OCI-LY7 (cell line): Measurements from ENCODE around the gene GZMM. TPM values are rescaled to one million over a fixed set of nuclear protein-coding genes. Genes with fewer than 3 reads are reported as not detected.

Source experiments
- BruUV-seq: library from RNA; stranded (reverse); fragments of 400-500 nt; replicated peaks from 2 replicates; lab custom pipeline; 2021; lab: Mats Ljungman, UMichigan
- CTCF ChIA-PET: fragments of 300-600 bp; sonication (Branson Sonifier 250); formaldehyde crosslinking; loops from one replicate; lab custom pipeline; 2022; ENCODE audit warnings: antibody characterized with exemption; ENCODE audit not compliant: unreplicated experiment; lab: Charles Lee
- POLR2A ChIA-PET: fragments of 300-600 bp; sonication (Branson Sonifier 250); formaldehyde crosslinking; loops from one replicate; lab custom pipeline; 2022; ENCODE audit warnings: antibody characterized with exemption; lab: Charles Lee
- DNase-seq: peaks from one replicate; pipeline ENCODE4 v3.0.0-alpha.2; 2015; ENCODE audit warnings: low spot score
- H2AFZ ChIP-seq: fragments of 200-600 bp; sonication (generic), shearing (Covaris generic); 2 replicates; pipeline ENCODE4 v1.6.1; 2014; ENCODE audit warnings: mild to moderate bottlenecking, antibody characterized with exemption, low read length, moderate library complexity
- H3K27ac ChIP-seq: fragments of 200-600 bp; sonication (generic); 2 replicates; pipeline ENCODE4 v1.5.1; 2014; ENCODE audit warnings: mixed run types, low read depth, mild to moderate bottlenecking, moderate library complexity, low read length, inconsistent platforms; ENCODE audit not compliant: poor library complexity, severe bottlenecking
- H3K36me3 ChIP-seq: fragments of 200-600 bp; sonication (generic); 2 replicates; pipeline ENCODE4 v1.6.1; 2014; ENCODE audit warnings: mild to moderate bottlenecking, antibody characterized with exemption, low read length, moderate library complexity, mixed read lengths; ENCODE audit not compliant: insufficient read depth
- H3K4me1 ChIP-seq: fragments of 200-600 bp; sonication (generic); 2 replicates; pipeline ENCODE4 v1.5.1; 2014; ENCODE audit warnings: mild to moderate bottlenecking, low read length; ENCODE audit not compliant: insufficient read depth, poor library complexity, severe bottlenecking
- H3K4me2 ChIP-seq: fragments of 200-600 bp; sonication (generic); 2 replicates; pipeline ENCODE4 v1.6.1; 2014; ENCODE audit warnings: mild to moderate bottlenecking, low read length
- H3K4me3 ChIP-seq: fragments of 200-600 bp; sonication (generic); 2 replicates; pipeline ENCODE4 v1.5.1; 2014; ENCODE audit warnings: mild to moderate bottlenecking, low read depth, low read length; ENCODE audit not compliant: poor library complexity, severe bottlenecking
- H3K79me2 ChIP-seq: fragments of 200-600 bp; sonication (generic); 2 replicates; pipeline ENCODE4 v1.6.1; 2016; ENCODE audit warnings: low read depth, mild to moderate bottlenecking, low read length, moderate library complexity, mixed read lengths; ENCODE audit not compliant: insufficient read depth
- H3K9me2 ChIP-seq: fragments of 200-600 bp; sonication (generic); 2 replicates; pipeline ENCODE4 v1.6.1; 2016; ENCODE audit warnings: mild to moderate bottlenecking, low read length, mixed read lengths; ENCODE audit not compliant: insufficient read depth
- H3K9me3 ChIP-seq: fragments of 200-600 bp; sonication (generic); 2 replicates; pipeline ENCODE4 v1.6.1; 2014; ENCODE audit warnings: mild to moderate bottlenecking, mixed run types, low read length, mixed read lengths
- H4K20me1 ChIP-seq: fragments of 200-600 bp; sonication (generic); 2 replicates; pipeline ENCODE4 v1.6.1; 2014; ENCODE audit warnings: mild to moderate bottlenecking, antibody characterized with exemption, low read length, moderate library complexity, mixed read lengths; ENCODE audit not compliant: insufficient read depth
- EZH2phosphoT487 ChIP-seq: fragments of 200-600 bp; sonication (generic); IDR thresholded peaks from 2 replicates; pipeline ENCODE4 v1.6.1; 2018; ENCODE audit warnings: low read depth, borderline replicate concordance, mild to moderate bottlenecking, mixed run types, antibody characterized with exemption, low read length, moderate library complexity, mixed read lengths
- intact Hi-C: fragments of 100-400 bp; cut with micrococcal nuclease; formaldehyde crosslinking; loops from one replicate; pipeline ENCODE4 v1.10.0; 2022; ENCODE audit not compliant: unreplicated experiment
- total RNA-seq, 2 experiments: library from RNA; depleted of rRNA in 1 of 2; stranded (reverse); fragments of >200 nt in 1 of 2; shearing (Covaris generic) in 1 of 2; gene quantifications; 2 replicates each; pipeline ENCODE4 v1.2.3, GENCODE V29; 2014 to 2022
- TF ChIP-seq, protein P1 (sequence below): fragments of 200-600 bp; sonication (generic); conservative IDR thresholded peaks from 2 replicates; pipeline ENCODE4 v1.5.1; 2014; ENCODE audit warnings: mild to moderate bottlenecking, antibody characterized with exemption, low read length, moderate library complexity, mixed read lengths

Gene GZMM
- total RNA-seq, 2 experiments from 2014 or later = not detected

DNA sequence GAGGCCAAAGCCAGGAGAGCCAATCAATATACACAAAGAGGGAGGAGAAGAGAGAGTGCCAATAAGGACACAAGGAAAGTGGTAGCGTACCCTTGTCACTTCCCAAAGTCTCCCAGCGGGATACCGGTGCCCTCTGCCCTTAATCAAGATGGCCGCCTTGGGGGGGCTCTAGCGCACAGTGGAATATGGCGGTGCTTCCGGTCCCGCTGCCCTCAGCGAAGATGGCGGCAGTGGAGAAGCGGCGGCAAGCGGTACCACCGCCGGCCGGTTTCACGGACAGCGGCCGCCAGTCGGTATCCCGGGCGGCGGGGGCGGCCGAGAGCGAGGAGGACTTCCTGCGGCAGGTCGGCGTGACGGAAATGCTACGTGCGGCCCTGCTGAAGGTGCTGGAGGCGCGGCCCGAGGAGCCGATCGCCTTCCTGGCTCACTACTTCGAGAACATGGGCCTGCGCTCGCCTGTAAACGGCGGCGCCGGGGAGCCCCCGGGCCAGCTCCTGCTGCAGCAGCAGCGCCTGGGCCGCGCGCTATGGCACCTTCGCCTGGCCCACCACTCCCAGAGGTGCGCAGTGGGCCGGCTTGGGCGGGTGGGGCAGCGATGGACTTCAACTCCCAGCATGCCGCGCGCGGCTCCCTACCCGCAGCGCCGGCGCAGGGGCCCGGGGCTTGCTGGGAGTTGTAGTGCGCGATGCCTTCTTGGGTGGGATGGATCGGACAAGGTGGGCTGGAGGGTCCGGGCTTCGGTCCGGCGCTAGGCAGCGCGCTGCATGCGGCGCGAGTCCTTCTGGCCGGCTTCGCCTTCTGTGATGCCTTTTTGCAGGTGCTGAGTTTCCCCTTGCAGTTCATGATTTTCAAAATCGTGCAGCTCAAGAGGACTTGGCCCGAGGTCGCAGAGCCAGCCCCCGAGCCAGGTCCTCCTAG is 36.3 kb upstream of the GZMM start, which contains the start of gene TPGS1:
Gene TPGS1, plus strand, starts transcription at position 212 of the 918 bp plus-strand sequence. Its CDS starts 10 bp downstream, at position 222.
- CTCF ChIA-PET = no interaction called here
- peak within 1 kb of the TSS; percentile 83 for H3K4me3 ChIP-seq
- POLR2A ChIA-PET = no interaction called here

GRCh38 chr19:508204-509150 is 35.4 kb upstream of the GZMM start:
- H4K20me1 ChIP-seq = no peaks in the 10 kb centered on the region
- H3K79me2 ChIP-seq = peaks cover 6% of the 10 kb centered on the region; the same call in 1 of the 2 replicates
- no peak for TF ChIP-seq EZH2phosphoT487
- TF ChIP-seq, protein P1, sequence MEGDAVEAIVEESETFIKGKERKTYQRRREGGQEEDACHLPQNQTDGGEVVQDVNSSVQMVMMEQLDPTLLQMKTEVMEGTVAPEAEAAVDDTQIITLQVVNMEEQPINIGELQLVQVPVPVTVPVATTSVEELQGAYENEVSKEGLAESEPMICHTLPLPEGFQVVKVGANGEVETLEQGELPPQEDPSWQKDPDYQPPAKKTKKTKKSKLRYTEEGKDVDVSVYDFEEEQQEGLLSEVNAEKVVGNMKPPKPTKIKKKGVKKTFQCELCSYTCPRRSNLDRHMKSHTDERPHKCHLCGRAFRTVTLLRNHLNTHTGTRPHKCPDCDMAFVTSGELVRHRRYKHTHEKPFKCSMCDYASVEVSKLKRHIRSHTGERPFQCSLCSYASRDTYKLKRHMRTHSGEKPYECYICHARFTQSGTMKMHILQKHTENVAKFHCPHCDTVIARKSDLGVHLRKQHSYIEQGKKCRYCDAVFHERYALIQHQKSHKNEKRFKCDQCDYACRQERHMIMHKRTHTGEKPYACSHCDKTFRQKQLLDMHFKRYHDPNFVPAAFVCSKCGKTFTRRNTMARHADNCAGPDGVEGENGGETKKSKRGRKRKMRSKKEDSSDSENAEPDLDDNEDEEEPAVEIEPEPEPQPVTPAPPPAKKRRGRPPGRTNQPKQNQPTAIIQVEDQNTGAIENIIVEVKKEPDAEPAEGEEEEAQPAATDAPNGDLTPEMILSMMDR = no peak
- intact Hi-C loops = no loop called here
- H3K4me1 ChIP-seq = peaks cover 33% of the 10 kb centered on the region
- POLR2A ChIA-PET = no interaction called here
- H3K4me2 ChIP-seq = peak overlapping the region; percentile 98
- no peaks in the 10 kb centered on the region for H3K9me2 ChIP-seq
- BruUV-seq = TSS peak; percentile 58
- no peak overlapping the region; the same call in 1 of the 2 replicates for H2AFZ ChIP-seq
- H3K36me3 ChIP-seq = peaks cover 2% of the 10 kb centered on the region; the same call in 1 of the 2 replicates
- no peak for DNase-seq
- peak overlapping the region; percentile 83 for H3K4me3 ChIP-seq
- CTCF ChIA-PET = no interaction called here
- no peak overlapping the region for H3K27ac ChIP-seq
- no peaks in the 10 kb centered on the region for H3K9me3 ChIP-seq

More for the DNA sequence above, 36.3 kb upstream of the GZMM start, which contains the start of gene TPGS1:
- H3K79me2 ChIP-seq = peaks cover 6% of the 10 kb centered on the region; the same call in 1 of the 2 replicates
- no peaks in the 10 kb centered on the region for H3K9me2 ChIP-seq
- no peak for TF ChIP-seq EZH2phosphoT487
- TF ChIP-seq, protein P1 = no peak
- H3K4me2 ChIP-seq = peak within 1 kb of the TSS; percentile 98
- no peaks in the 10 kb centered on the region; the same call in 1 of the 2 replicates for H3K36me3 ChIP-seq
- BruUV-seq = no TSS peak
- peak within 1 kb of the TSS; percentile 54 for H3K27ac ChIP-seq
- peak within 1 kb of the TSS; percentile 95 for H2AFZ ChIP-seq
- no peaks in the 10 kb centered on the region for H4K20me1 ChIP-seq
- peak; percentile 85 for DNase-seq
- intact Hi-C loops = loop anchor here (2.0 kb wide), 2 partner anchors 19 to 63 kb away; no protein-coding TSS in a partner anchor
- H3K4me1 ChIP-seq = peaks cover 38% of the 10 kb centered on the region
- H3K9me3 ChIP-seq = no peaks in the 10 kb centered on the region
